ENCODE data around the gene AURKA. TPM values are rescaled to one million over a fixed set of nuclear protein-coding genes. Genes with fewer than 3 reads are reported as not detected.
A peak's percentile ranks its signal among the peaks of the same experiment; 100 is the strongest.

AURKA gene
- total and polyA plus RNA-seq, 9 of the 15 experiments (the other 6 are each of a cell fraction or from before 2014, with no cell fraction given): 72.7 to 162 (median 113) TPM

- 0 out of 2 replicates have a peak, but pooled peaks cover 5% of the 10 kb centered on the region for H4K20me1 ChIP-seq (replicated peaks; ENCODE audit: control insufficient read depth, insufficient read depth, low read length)
- DNase-seq (ENCODE audit: extremely low read depth in 1 of 4, low spot score in 3 of 4) (peak; percentile 48 to 86 (median 53)), ATAC-seq (peak; percentile 92), FAIRE-seq (peak; percentile 80)
- BruUV-seq (replicated peaks): no TSS peak
- in situ Hi-C loops (cut with MboI): no loop called here
- no peaks in the 10 kb centered on the region for H3K27me3 ChIP-seq (ENCODE audit: control insufficient read depth in 2 of 2, insufficient read depth in 2 of 2, low read length in 2 of 2)
- intact Hi-C loops (cut with micrococcal nuclease): loop anchor here (2.0 to 5.0 kb wide), 2 partner anchors 69 to 112 kb away; partner anchors contain the start of gene RTF2
- peaks cover 96% of the 10 kb centered on the region for H3K36me3 ChIP-seq (ENCODE audit: control insufficient read depth, insufficient read depth, low read length)
- H3K79me2 ChIP-seq (ENCODE audit: control insufficient read depth, insufficient read depth, low read length): peaks cover 79% of the 10 kb centered on the region
- ChIA-PET CTCF (ENCODE audit: low intra/inter-chr PET ratio) (interaction anchor here (0.6 kb wide), 2 partner anchors 177 to 203 kb away, joined by 3 read pairs; no protein-coding TSS in a partner anchor), POLR2A (no interaction called here)
- no peaks in the 10 kb centered on the region for H3K9me3 ChIP-seq (replicated peaks; ENCODE audit: control insufficient read depth, insufficient read depth, low read depth, low read length)
- H3K27ac ChIP-seq (ENCODE audit: extremely low read depth, low read depth, low read length): no peak overlapping the region
- no peak overlapping the region for H3K4me3 ChIP-seq
- no peak overlapping the region for H3K9ac ChIP-seq (ENCODE audit: insufficient read depth in 1 of 2, low read depth in 2 of 2, low read length in 2 of 2)
- no peaks in the 10 kb centered on the region; a peak in 2 of 5 replicates for H3K4me1 ChIP-seq (replicated peaks in 1 of 2; ENCODE audit: control insufficient read depth in 2 of 2, insufficient read depth in 2 of 2, low read length in 2 of 2)
- H3K9me1 ChIP-seq (ENCODE audit: control insufficient read depth, insufficient read depth, low read length): no peaks in the 10 kb centered on the region
- H2AFZ ChIP-seq (ENCODE audit: low read depth, low read length): no peak overlapping the region
- no peak overlapping the region for H3K4me2 ChIP-seq (ENCODE audit: insufficient read depth, low read length)
- TF ChIP-seq ZNF592 (IDR thresholded peaks at IDR 0.05) (peak; percentile 64; the same call in 1 of the 2 replicates), TSC22D4 (tag; IDR thresholded peaks at IDR 0.05) (no peak), CTCF (IDR thresholded peaks at IDR 0.05 in 2 of 3, conservative IDR thresholded peaks at IDR 0.05 in 1 of 3; ENCODE audit: insufficient read depth in 2 of 3, low read depth in 1 of 3, low read length in 3 of 3) (peak; percentile 60 to 75 (median 75)), MYC (IDR thresholded peaks at IDR 0.05; ENCODE audit: low read depth, low read length) (0 out of 2 replicates have a peak, but pooled peaks have one; percentile 32), MYC (CRISPR knock-in tag; IDR thresholded peaks at IDR 0.05; ENCODE audit: borderline replicate concordance, low read depth) (no peak), OTX1 (CRISPR knock-in tag; IDR thresholded peaks at IDR 0.05) (no peak), JUND (IDR thresholded peaks at IDR 0.05; ENCODE audit: borderline replicate concordance, low read depth, low read length) (0 out of 2 replicates have a peak, but pooled peaks have one; percentile 16), JUND (tag; IDR thresholded peaks at IDR 0.05; ENCODE audit: borderline replicate concordance, low read depth, low read length) (no peak), SMC3 (conservative IDR thresholded peaks at IDR 0.05; ENCODE audit: insufficient read depth, low read depth, low read length) (peak; percentile 69), PKNOX1 (IDR thresholded peaks at IDR 0.05) (0 out of 2 replicates have a peak, but pooled peaks have one; percentile 25), POLR2AphosphoS2 (IDR thresholded peaks at IDR 0.05; ENCODE audit: low read length) (no peak), RAD21 (CRISPR knock-in tag; conservative IDR thresholded peaks at IDR 0.05 in 1 of 2, IDR thresholded peaks at IDR 0.05 in 1 of 2) (peak; percentile 66 to 84)
Measured at GRCh38 chr20:56400001-56400640, 8.1 kb upstream of the AURKA start.

Data from K562 (cell line).